Measurements from ENCODE around the gene OPN4.

Gene OPN4

GRCh38 chr10:86670290-86670811, 16.0 kb downstream of the OPN4 start:
- no peak overlapping the region for H2AFZ ChIP-seq (ENCODE audit: low read depth, low read length)
- TF ChIP-seq EZH2 (IDR thresholded peaks at IDR 0.05; ENCODE audit: borderline replicate concordance, low read depth, low read length, severe bottlenecking), result no peak
- TF ChIP-seq CTCF (IDR thresholded peaks at IDR 0.05; ENCODE audit: borderline replicate concordance, extremely low read depth, low read length, poor library complexity, severe bottlenecking), result no peak
- H4K20me1 ChIP-seq (ENCODE audit: insufficient read depth, low read length), result no peaks in the 10 kb centered on the region; the same call in none of the 2 replicates
- DNase-seq (no peak), ATAC-seq (ENCODE audit: insufficient read depth, low read depth) (no peak)
- H3K4me1 ChIP-seq (ENCODE audit: insufficient read depth, low read length), result no peaks in the 10 kb centered on the region
- no peaks in the 10 kb centered on the region for H3K36me3 ChIP-seq (ENCODE audit: insufficient read depth, low read length)
- no peak overlapping the region for H3K27ac ChIP-seq (ENCODE audit: low read length)
- H3K9me3 ChIP-seq (ENCODE audit: insufficient read depth, low read length, severe bottlenecking), result no peaks in the 10 kb centered on the region
- H3K4me3 ChIP-seq (ENCODE audit: low read depth in 1 of 2, low read length in 2 of 2), result no peak overlapping the region
- H3K9ac ChIP-seq (ENCODE audit: low read depth, low read length), result no peak overlapping the region
- H3K79me2 ChIP-seq (ENCODE audit: insufficient read depth, low read length), result no peaks in the 10 kb centered on the region
- no peak overlapping the region for H3K4me2 ChIP-seq (ENCODE audit: insufficient read depth, low read length)
- no peaks in the 10 kb centered on the region for H3K27me3 ChIP-seq (ENCODE audit: insufficient read depth, low read length, poor library complexity)

GRCh38 chr10:86670876-86671275, 16.5 kb downstream of the OPN4 start:
- no peaks in the 10 kb centered on the region for H3K4me1 ChIP-seq (ENCODE audit: insufficient read depth, low read length)
- H3K27me3 ChIP-seq (ENCODE audit: insufficient read depth, low read length, poor library complexity), result no peaks in the 10 kb centered on the region
- H3K4me2 ChIP-seq (ENCODE audit: insufficient read depth, low read length), result no peak overlapping the region
- TF ChIP-seq EZH2 (IDR thresholded peaks at IDR 0.05; ENCODE audit: borderline replicate concordance, low read depth, low read length, severe bottlenecking) (no peak), CTCF (IDR thresholded peaks at IDR 0.05; ENCODE audit: borderline replicate concordance, extremely low read depth, low read length, poor library complexity, severe bottlenecking) (no peak)
- no peaks in the 10 kb centered on the region for H3K36me3 ChIP-seq (ENCODE audit: insufficient read depth, low read length)
- no peaks in the 10 kb centered on the region for H3K9me3 ChIP-seq (ENCODE audit: insufficient read depth, low read length, severe bottlenecking)
- no peak overlapping the region for H2AFZ ChIP-seq (ENCODE audit: low read depth, low read length)
- H3K9ac ChIP-seq (ENCODE audit: low read depth, low read length), result no peak overlapping the region
- DNase-seq (no peak), ATAC-seq (ENCODE audit: insufficient read depth, low read depth) (no peak)
- no peaks in the 10 kb centered on the region; the same call in none of the 2 replicates for H4K20me1 ChIP-seq (ENCODE audit: insufficient read depth, low read length)
- no peaks in the 10 kb centered on the region for H3K79me2 ChIP-seq (ENCODE audit: insufficient read depth, low read length)
- H3K4me3 ChIP-seq (ENCODE audit: low read depth in 1 of 2, low read length in 2 of 2), result no peak overlapping the region
- H3K27ac ChIP-seq (ENCODE audit: low read length), result no peak overlapping the region

GRCh38 chr10:86671419-86671818, 17.1 kb downstream of the OPN4 start:
- no peak for TF ChIP-seq CTCF (IDR thresholded peaks at IDR 0.05; ENCODE audit: borderline replicate concordance, extremely low read depth, low read length, poor library complexity, severe bottlenecking)
- no peak for TF ChIP-seq EZH2 (IDR thresholded peaks at IDR 0.05; ENCODE audit: borderline replicate concordance, low read depth, low read length, severe bottlenecking)
- no peaks in the 10 kb centered on the region for H3K9me3 ChIP-seq (ENCODE audit: insufficient read depth, low read length, severe bottlenecking)
- no peaks in the 10 kb centered on the region for H3K27me3 ChIP-seq (ENCODE audit: insufficient read depth, low read length, poor library complexity)
- H3K27ac ChIP-seq (ENCODE audit: low read length), result no peak overlapping the region
- H3K4me2 ChIP-seq (ENCODE audit: insufficient read depth, low read length), result no peak overlapping the region
- ATAC-seq (ENCODE audit: insufficient read depth, low read depth) (no peak), DNase-seq (no peak)
- H2AFZ ChIP-seq (ENCODE audit: low read depth, low read length), result no peak overlapping the region
- no peak overlapping the region for H3K9ac ChIP-seq (ENCODE audit: low read depth, low read length)
- H4K20me1 ChIP-seq (ENCODE audit: insufficient read depth, low read length), result no peaks in the 10 kb centered on the region; the same call in none of the 2 replicates
- no peaks in the 10 kb centered on the region for H3K36me3 ChIP-seq (ENCODE audit: insufficient read depth, low read length)
- no peak overlapping the region for H3K4me3 ChIP-seq (ENCODE audit: low read depth in 1 of 2, low read length in 2 of 2)
- no peaks in the 10 kb centered on the region for H3K4me1 ChIP-seq (ENCODE audit: insufficient read depth, low read length)
- H3K79me2 ChIP-seq (ENCODE audit: insufficient read depth, low read length), result no peaks in the 10 kb centered on the region
